Panc1 (cell line): ENCODE data around the gene PTBP3. TPM values are rescaled to one million over a fixed set of nuclear protein-coding genes. Genes with fewer than 3 reads are reported as not detected.
A peak's percentile ranks its signal among the peaks of the same experiment; 100 is the strongest.

ENCODE experiments used
- ATAC-seq: fragments of 200-7000 bp; cut with Tn5 transposase; 2 replicates; pipeline ENCODE4 v1.9.1; 2020; ENCODE audit warnings: mild to moderate bottlenecking, moderate library complexity
- BruUV-seq: library from RNA; stranded (reverse); fragments of 400-500 nt; replicated peaks from 2 replicates; lab custom pipeline; 2021; lab: Mats Ljungman, UMichigan
- CTCF ChIA-PET: fragments of 300-600 bp; sonication (Branson Sonifier 250); formaldehyde crosslinking; loops from one replicate; lab custom pipeline; 2022; ENCODE audit warnings: antibody characterized with exemption; lab: Charles Lee
- POLR2A ChIA-PET: fragments of 300-600 bp; sonication (Branson Sonifier 250); formaldehyde crosslinking; loops from one replicate; lab custom pipeline; 2022; ENCODE audit warnings: antibody characterized with exemption; lab: Charles Lee
- DNase-seq: peaks from one replicate; pipeline ENCODE4 v3.0.0-alpha.2; 2010; ENCODE audit warnings: low read depth, low spot score
- H3K27ac ChIP-seq: 2 replicates; pipeline ENCODE4 v1.5.1; 2011; ENCODE audit warnings: mild to moderate bottlenecking, low read length, inconsistent platforms
- H3K27me3 ChIP-seq: fragments of 200-500 bp; sonication (Bioruptor generic); 2 replicates; pipeline ENCODE4 v1.6.0; 2014; ENCODE audit warnings: low read length, inconsistent platforms; ENCODE audit not compliant: control insufficient read depth, insufficient read depth
- H3K36me3 ChIP-seq: fragments of 200-500 bp; sonication (Bioruptor generic); 2 replicates; pipeline ENCODE4 v1.5.1; 2014; ENCODE audit warnings: inconsistent platforms, mild to moderate bottlenecking, low read length, moderate library complexity; ENCODE audit not compliant: control insufficient read depth, insufficient read depth
- H3K4me1 ChIP-seq: 2 replicates; pipeline ENCODE4 v1.5.1; 2011; ENCODE audit warnings: inconsistent platforms, mild to moderate bottlenecking, low read length, moderate library complexity; ENCODE audit not compliant: control insufficient read depth, insufficient read depth
- H3K4me3 ChIP-seq, 2 experiments: 2 replicates each; pipeline ENCODE4 v1.5.1; 2011 to 2012; ENCODE audit warnings: low read depth in 2 of 2, low read length in 2 of 2, mild to moderate bottlenecking in 2 of 2, inconsistent platforms in 1 of 2, moderate library complexity in 1 of 2
- H3K9me3 ChIP-seq: fragments of 200-500 bp; sonication (Bioruptor generic); 2 replicates; pipeline ENCODE4 v1.5.1; 2014; ENCODE audit warnings: low read depth, mild to moderate bottlenecking, inconsistent platforms, low read length, moderate library complexity; ENCODE audit not compliant: control insufficient read depth, insufficient read depth
- CTCF ChIP-seq: fragments of 450-650 bp; IDR thresholded peaks from 2 replicates; pipeline ENCODE4 v1.5.1; 2017; ENCODE audit warnings: mild to moderate bottlenecking
- SIN3A ChIP-seq: IDR thresholded peaks from 2 replicates; pipeline ENCODE4 v1.6.1; 2012; ENCODE audit warnings: low read depth, mild to moderate bottlenecking, low read length, moderate library complexity, borderline replicate concordance; ENCODE audit not compliant: insufficient read depth
- TCF7L2 ChIP-seq: IDR thresholded peaks from 2 replicates; pipeline ENCODE4 v1.6.1; 2011; ENCODE audit warnings: mild to moderate bottlenecking, low read depth, low read length, inconsistent platforms
- in situ Hi-C: cut with HindIII; loops from 2 replicates; pipeline ENCODE4 v1.10.0; 2016; ENCODE audit warnings: low sequenced_read_pairs, low pct_unique_long_range_greater_than_20kb
- intact Hi-C: fragments of 100-400 bp; cut with micrococcal nuclease; formaldehyde crosslinking; loops from one replicate; pipeline ENCODE4 v1.10.0; 2022; ENCODE audit not compliant: unreplicated experiment
- total RNA-seq: library from RNA; stranded (reverse); gene quantifications from one replicate; pipeline ENCODE4 v1.2.1, GENCODE V29; 2021; ENCODE audit not compliant: unreplicated experiment
- TF ChIP-seq, protein P1 (sequence below), 2 experiments: IDR thresholded peaks; 2 replicates each; pipeline ENCODE4 v1.6.1; 2011 to 2012; ENCODE audit warnings: low read depth in 2 of 2, control low read depth in 1 of 2, low read length in 1 of 2, mild to moderate bottlenecking in 1 of 2, moderate library complexity in 1 of 2; ENCODE audit not compliant: insufficient read depth in 1 of 2

The PTBP3 gene
- total RNA-seq, 1 experiment from 2014 or later = 82.5 TPM

GRCh38 chr9:112180387-112180881 lies 153.0 kb downstream of the PTBP3 start:
- no peak for DNase-seq
- H3K36me3 ChIP-seq = no peaks in the 10 kb centered on the region
- ChIA-PET POLR2A (no interaction called here), CTCF (no interaction called here)
- H3K9me3 ChIP-seq = no peaks in the 10 kb centered on the region
- TF ChIP-seq SIN3A (no peak), TCF7L2 (peak; percentile 77)
- intact Hi-C loops (no loop called here), in situ Hi-C loops (no loop called here)
- peaks cover 10% of the 10 kb centered on the region for H3K4me1 ChIP-seq
- peak overlapping the region; percentile 70 for H3K27ac ChIP-seq
- ATAC-seq = peak; percentile 83
- H3K4me3 ChIP-seq = no peak overlapping the region
- no peaks in the 10 kb centered on the region for H3K27me3 ChIP-seq
- no TSS peak for BruUV-seq

DNA sequence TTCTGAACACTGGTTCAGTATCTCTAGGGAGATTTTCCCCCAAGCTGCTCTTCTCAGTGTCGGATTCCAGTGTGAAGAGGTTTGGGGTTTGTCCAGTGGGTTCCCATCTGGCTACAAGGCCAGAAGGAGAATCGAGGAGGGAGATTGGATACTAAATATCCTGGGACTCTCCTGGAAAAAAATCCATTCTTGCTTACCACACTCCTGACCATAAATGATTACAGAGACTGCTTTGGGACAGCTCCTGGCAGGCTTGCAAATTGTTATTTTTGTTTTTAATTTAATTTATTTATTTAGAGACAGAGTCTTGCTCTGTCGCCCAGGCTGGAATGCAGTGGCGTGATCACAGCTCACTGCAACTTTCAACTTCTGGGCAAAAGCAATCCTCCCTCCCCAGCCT lies 153.6 kb downstream of the PTBP3 start:
- no peak for DNase-seq
- intact Hi-C loops = no loop called here
- TF ChIP-seq, protein P1, sequence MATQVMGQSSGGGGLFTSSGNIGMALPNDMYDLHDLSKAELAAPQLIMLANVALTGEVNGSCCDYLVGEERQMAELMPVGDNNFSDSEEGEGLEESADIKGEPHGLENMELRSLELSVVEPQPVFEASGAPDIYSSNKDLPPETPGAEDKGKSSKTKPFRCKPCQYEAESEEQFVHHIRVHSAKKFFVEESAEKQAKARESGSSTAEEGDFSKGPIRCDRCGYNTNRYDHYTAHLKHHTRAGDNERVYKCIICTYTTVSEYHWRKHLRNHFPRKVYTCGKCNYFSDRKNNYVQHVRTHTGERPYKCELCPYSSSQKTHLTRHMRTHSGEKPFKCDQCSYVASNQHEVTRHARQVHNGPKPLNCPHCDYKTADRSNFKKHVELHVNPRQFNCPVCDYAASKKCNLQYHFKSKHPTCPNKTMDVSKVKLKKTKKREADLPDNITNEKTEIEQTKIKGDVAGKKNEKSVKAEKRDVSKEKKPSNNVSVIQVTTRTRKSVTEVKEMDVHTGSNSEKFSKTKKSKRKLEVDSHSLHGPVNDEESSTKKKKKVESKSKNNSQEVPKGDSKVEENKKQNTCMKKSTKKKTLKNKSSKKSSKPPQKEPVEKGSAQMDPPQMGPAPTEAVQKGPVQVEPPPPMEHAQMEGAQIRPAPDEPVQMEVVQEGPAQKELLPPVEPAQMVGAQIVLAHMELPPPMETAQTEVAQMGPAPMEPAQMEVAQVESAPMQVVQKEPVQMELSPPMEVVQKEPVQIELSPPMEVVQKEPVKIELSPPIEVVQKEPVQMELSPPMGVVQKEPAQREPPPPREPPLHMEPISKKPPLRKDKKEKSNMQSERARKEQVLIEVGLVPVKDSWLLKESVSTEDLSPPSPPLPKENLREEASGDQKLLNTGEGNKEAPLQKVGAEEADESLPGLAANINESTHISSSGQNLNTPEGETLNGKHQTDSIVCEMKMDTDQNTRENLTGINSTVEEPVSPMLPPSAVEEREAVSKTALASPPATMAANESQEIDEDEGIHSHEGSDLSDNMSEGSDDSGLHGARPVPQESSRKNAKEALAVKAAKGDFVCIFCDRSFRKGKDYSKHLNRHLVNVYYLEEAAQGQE (IDR thresholded peaks at IDR 0.05; ENCODE audit: insufficient read depth in 1 of 2, low read depth in 2 of 2, low read length in 1 of 2) = no peak
- TF ChIP-seq TCF7L2 = no peak
- TF ChIP-seq CTCF = no peak
- ATAC-seq = peak; percentile 69
- Histone ChIP-seq H3K27me3 (no peaks in the 10 kb centered on the region), H3K27ac (peak overlapping the region; percentile 70), H3K9me3 (no peaks in the 10 kb centered on the region), H3K4me1 (peaks cover 10% of the 10 kb centered on the region), H3K4me3 (no peak overlapping the region), H3K36me3 (no peaks in the 10 kb centered on the region)
- no TSS peak for BruUV-seq
- ChIA-PET CTCF (no interaction called here), POLR2A (no interaction called here)
- in situ Hi-C loops = no loop called here

DNA sequence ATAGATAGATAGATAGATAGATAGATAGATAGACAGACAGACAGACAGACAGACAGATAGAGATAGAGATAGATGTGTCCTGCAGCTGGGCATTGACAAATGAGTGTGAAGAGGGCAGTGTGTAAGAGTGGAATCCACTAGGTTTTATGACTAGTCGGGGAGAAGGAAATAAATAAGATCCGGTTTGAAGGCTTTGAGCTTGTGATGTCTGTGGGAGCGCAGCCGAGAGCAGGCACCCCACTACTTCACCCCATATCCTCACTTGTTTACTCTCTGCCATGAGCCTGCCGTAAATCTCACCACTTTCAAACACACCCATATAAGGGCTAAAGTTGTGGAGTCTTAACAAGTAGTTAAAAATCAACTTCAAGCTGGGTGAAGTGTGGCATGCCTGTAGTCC lies 156.9 kb downstream of the PTBP3 start:
- no TSS peak for BruUV-seq
- ATAC-seq (no peak), DNase-seq (no peak)
- H3K4me3 ChIP-seq = no peak overlapping the region
- ChIA-PET CTCF (interaction anchor here (0.6 kb wide), 1 partner anchor 50 kb away, joined by 5 read pairs; no protein-coding TSS in a partner anchor), POLR2A (no interaction called here)
- H3K4me1 ChIP-seq = peaks cover 16% of the 10 kb centered on the region
- no peak for TF ChIP-seq SIN3A
- TF ChIP-seq, protein P1 (IDR thresholded peaks at IDR 0.05; ENCODE audit: insufficient read depth in 1 of 2, low read depth in 2 of 2, low read length in 1 of 2) = no peak
- peak overlapping the region; percentile 57; the same call in 1 of the 2 replicates for H3K27ac ChIP-seq
- intact Hi-C loops = no loop called here
- H3K9me3 ChIP-seq = no peaks in the 10 kb centered on the region
- H3K27me3 ChIP-seq = no peaks in the 10 kb centered on the region
- in situ Hi-C loops = no loop called here
- H3K36me3 ChIP-seq = no peaks in the 10 kb centered on the region
